NB4 (cell line): ENCODE measurements around the gene TMEM121.
"Not testable (repeated sequence)": the region's sequence is repeated elsewhere in the genome, so short reads cannot be mapped to it uniquely, and the experiment has no call there.

Experiments used
- DNase-seq: peaks from one replicate; pipeline ENCODE4 v3.0.0; 2010; ENCODE audit warnings: low read depth
- H3K4me3 ChIP-seq: one replicate; pipeline ENCODE4 v1.5.1; 2011; ENCODE audit warnings: mild to moderate bottlenecking, low read depth, low read length, moderate library complexity
- MYC ChIP-seq: IDR thresholded peaks from 2 replicates; pipeline ENCODE4 v1.6.1; 2011; ENCODE audit warnings: low read depth, low read length
- POLR2A ChIP-seq: IDR thresholded peaks from 2 replicates; pipeline ENCODE4 v1.6.1; 2011; ENCODE audit warnings: mild to moderate bottlenecking; ENCODE audit not compliant: insufficient read length; ENCODE audit errors: extremely low read depth
- TF ChIP-seq, protein P1 (sequence below): IDR thresholded peaks from 2 replicates; pipeline ENCODE4 v1.6.1; 2011; ENCODE audit warnings: low read depth, low read length
- TF ChIP-seq, protein P2 (sequence below): IDR thresholded peaks from one replicate; pipeline ENCODE4 v1.5.1; 2012; ENCODE audit warnings: low read depth, low read length

TMEM121 gene

DNA sequence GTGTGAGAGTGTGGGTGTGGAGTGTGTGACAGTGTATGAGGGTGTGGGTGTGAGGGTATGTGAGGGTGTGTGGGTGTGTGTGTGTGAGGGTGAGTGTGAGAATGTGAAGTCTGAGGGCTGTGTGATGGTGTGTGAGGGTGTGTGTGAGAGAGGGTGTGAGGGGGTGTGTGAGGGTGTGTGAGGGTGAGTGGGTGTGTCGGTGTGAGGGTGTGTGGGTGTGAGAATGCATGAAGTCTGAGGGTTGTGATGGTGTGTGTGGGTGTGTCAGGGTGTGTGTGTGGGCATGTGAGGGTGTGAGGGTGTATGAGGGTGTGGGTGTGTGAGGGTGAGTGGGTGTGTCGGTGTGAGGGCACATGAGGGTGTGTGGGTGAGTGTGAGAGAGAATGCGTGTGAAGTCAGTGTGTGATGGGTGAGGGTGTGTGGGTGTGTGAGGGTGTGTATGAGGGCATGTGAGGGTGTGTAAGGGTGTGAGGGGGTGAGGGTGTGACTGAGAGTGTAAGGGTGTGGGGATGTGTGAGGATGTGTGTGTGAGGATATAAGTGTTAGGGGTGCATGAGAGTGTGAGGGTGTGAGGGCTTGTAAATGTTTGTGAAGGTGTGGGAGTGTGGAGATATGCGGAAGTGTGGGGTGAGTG lies 36.4 kb downstream of the TMEM121 start:
- H3K4me3 ChIP-seq: no peak overlapping the region
- DNase-seq: no peak
- TF ChIP-seq, protein P1, sequence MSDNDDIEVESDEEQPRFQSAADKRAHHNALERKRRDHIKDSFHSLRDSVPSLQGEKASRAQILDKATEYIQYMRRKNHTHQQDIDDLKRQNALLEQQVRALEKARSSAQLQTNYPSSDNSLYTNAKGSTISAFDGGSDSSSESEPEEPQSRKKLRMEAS: no peak
- TF ChIP-seq MYC: no peak
- TF ChIP-seq POLR2A: no peak
- TF ChIP-seq, protein P2, sequence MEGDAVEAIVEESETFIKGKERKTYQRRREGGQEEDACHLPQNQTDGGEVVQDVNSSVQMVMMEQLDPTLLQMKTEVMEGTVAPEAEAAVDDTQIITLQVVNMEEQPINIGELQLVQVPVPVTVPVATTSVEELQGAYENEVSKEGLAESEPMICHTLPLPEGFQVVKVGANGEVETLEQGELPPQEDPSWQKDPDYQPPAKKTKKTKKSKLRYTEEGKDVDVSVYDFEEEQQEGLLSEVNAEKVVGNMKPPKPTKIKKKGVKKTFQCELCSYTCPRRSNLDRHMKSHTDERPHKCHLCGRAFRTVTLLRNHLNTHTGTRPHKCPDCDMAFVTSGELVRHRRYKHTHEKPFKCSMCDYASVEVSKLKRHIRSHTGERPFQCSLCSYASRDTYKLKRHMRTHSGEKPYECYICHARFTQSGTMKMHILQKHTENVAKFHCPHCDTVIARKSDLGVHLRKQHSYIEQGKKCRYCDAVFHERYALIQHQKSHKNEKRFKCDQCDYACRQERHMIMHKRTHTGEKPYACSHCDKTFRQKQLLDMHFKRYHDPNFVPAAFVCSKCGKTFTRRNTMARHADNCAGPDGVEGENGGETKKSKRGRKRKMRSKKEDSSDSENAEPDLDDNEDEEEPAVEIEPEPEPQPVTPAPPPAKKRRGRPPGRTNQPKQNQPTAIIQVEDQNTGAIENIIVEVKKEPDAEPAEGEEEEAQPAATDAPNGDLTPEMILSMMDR: no peak

DNA sequence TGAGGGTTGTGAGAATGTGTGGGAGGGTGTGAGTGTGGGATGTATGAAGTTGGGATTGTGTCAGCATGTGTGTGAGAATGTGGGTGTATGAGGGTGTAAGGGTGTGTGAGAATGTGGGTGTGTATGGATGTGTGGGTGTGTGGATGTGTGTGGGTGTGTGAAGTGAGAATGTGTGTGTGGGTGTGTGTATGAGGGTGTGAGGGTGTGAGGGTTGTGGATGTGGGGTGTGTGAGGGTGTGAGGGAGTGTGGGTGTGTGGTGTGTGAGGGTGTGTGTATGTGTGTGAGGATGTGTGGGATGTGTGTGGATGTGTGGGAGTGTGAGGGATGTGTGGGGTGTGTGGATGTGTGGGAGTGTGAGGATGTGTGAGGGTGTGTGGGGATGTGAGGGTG lies 37.0 kb downstream of the TMEM121 start:
- no peak overlapping the region for H3K4me3 ChIP-seq
- TF ChIP-seq POLR2A: no peak
- TF ChIP-seq, protein P1: no peak
- TF ChIP-seq MYC: no peak
- TF ChIP-seq, protein P2: no peak
- DNase-seq: no peak

DNA sequence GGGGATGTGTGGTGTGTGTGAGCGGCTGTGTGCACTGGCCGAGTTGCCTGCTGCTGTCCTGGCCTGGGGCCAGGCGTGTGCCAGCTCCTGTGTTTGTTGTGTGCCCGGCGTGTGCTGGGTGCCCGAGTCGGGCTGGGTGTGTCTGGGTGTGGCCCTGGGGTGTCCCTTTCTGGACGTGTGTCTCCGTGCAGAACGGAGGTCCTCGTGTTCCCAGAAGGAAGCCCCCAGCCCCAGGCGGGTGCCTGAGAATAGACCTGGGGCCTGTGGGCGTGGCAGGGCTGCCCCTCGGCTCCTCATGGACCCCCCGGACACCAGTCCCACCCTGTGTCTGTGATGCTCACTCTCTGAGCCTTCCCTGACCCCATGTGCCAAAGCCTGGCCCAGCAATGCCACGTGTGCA lies 38.2 kb downstream of the TMEM121 start:
- H3K4me3 ChIP-seq, DNase-seq: not testable (repeated sequence)

- H3K4me3 ChIP-seq, DNase-seq: not testable (repeated sequence)
These were observed 39.0 kb downstream of the TMEM121 start for GRCh38 chr14:105565185-105565919.

- DNase-seq, H3K4me3 ChIP-seq: not testable (repeated sequence)
These were observed 40.1 kb downstream of the TMEM121 start for GRCh38 chr14:105566248-105567163.

GRCh38 chr14:105567164-105568103 lies 41.1 kb downstream of the TMEM121 start:
- DNase-seq, H3K4me3 ChIP-seq: not testable (repeated sequence)

GRCh38 chr14:105568140-105568843 lies 41.9 kb downstream of the TMEM121 start:
- not testable (repeated sequence) for DNase-seq

More at GRCh38 chr14:105568140-105568843, 41.9 kb downstream of the TMEM121 start:
- H3K4me3 ChIP-seq: not testable (repeated sequence)
